ENCODE measurements around the gene PRSS38. TPM values are rescaled to one million over a fixed set of nuclear protein-coding genes. Genes with fewer than 3 reads are reported as not detected.
"Not testable (repeated sequence)": the region's sequence is repeated elsewhere in the genome, so short reads cannot be mapped to it uniquely, and the experiment has no call there.

PRSS38 gene
- total RNA-seq, 1 experiment from 2014 or later, result not detected

GRCh38 chr1:227844320-227845146 is 29.1 kb downstream of the PRSS38 start:
- DNase-seq (ENCODE audit: low read depth), result no peak

DNA sequence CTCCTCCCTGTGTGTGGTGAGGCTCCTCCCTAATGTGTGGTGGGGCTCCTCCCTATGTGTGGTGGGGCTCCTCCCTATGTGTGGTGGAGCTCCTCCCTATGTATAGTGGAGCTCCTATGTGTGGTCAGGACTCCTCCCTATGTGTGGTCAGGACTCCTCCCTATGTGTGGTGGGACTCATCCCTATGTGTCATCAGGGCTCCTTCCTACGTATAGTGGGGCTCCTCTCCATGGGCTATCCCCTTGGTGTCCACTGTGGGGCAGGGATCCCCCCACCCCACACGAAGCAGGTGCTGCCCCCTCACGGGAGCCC is 29.6 kb downstream of the PRSS38 start:
- DNase-seq (ENCODE audit: low read depth), result no peak

- DNase-seq (ENCODE audit: low read depth), result no peak
Observed at GRCh38 chr1:227845519-227845918, 30.0 kb downstream of the PRSS38 start.

- no peak for DNase-seq (ENCODE audit: low read depth)
Observed at GRCh38 chr1:227846265-227846858, 30.9 kb downstream of the PRSS38 start.

DNA sequence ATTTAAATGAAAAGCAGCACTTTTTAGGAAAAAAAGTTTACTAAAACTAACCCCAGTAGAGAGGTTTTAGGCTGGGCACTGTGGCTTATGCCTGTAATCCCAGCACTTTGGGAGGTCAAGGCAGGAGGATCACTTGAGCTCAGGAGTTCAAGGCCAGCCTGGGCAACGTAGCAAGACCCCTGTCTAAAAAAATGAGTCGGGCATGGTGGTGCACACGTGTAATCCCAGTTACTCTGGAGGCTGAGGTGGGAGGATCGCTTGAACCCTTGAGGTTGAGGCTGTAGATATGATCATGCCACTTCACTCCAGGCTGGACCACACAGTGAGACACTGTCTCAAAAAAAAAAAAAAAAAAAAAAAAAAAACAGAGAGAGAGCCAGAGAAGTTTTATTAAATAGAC is 31.6 kb downstream of the PRSS38 start:
- DNase-seq (ENCODE audit: low read depth), result not testable (repeated sequence)

DNA sequence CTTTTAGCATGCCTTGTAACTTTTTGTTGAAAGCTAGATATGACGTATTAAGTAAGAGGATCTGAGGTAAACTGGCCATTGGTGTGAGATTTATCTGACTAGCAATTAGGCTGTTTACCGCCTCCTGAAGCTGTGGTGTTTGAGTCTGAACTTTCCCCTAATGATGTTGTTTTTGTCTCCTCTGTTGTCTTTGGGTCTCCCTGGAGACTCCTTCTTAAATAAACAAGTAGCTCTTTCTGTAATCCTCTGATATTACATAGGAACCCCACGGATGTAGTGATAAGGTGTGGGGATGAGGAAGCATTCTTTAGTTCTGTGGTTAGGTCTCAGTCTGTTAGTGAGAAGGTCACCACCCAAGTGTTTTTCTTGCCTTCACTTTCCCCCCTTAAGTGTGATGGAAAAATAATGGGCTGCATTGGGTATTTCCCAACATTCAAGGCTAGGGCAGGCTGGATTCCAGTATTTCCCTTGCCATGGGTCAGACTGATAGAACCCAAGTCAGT is 33.0 kb downstream of the PRSS38 start:
- DNase-seq (ENCODE audit: low read depth), result no peak

- no peak for DNase-seq (ENCODE audit: low read depth)
Observed at GRCh38 chr1:227849251-227849650, 33.8 kb downstream of the PRSS38 start.

DNA sequence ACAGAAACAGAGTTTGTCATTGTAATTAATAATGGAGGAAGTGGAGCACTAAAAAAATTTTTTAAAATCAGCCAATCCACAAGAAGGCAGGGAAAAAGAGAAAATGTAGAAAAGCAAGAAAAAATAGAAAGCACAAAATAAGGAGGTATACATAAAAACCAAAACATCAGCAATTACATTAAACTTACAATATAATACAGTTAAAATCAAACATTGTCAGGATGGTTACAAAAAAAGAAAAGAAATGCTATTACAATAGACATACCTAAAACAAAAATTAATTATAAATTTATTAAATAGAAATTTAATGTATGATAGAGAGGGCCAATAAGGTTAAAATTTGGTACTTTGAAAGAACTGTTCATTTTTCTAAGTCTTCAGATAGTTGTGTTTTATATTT is 38.7 kb downstream of the PRSS38 start:
- DNase-seq (ENCODE audit: low read depth), result no peak

- DNase-seq (ENCODE audit: low read depth), result no peak
Observed at GRCh38 chr1:227855687-227856086, 40.2 kb downstream of the PRSS38 start.

- DNase-seq (ENCODE audit: low read depth), result no peak
Observed at GRCh38 chr1:227856147-227856858, 40.8 kb downstream of the PRSS38 start.

GRCh38 chr1:227864882-227865281 is 49.4 kb downstream of the PRSS38 start:
- no peak for DNase-seq (ENCODE audit: low read depth)

DNA sequence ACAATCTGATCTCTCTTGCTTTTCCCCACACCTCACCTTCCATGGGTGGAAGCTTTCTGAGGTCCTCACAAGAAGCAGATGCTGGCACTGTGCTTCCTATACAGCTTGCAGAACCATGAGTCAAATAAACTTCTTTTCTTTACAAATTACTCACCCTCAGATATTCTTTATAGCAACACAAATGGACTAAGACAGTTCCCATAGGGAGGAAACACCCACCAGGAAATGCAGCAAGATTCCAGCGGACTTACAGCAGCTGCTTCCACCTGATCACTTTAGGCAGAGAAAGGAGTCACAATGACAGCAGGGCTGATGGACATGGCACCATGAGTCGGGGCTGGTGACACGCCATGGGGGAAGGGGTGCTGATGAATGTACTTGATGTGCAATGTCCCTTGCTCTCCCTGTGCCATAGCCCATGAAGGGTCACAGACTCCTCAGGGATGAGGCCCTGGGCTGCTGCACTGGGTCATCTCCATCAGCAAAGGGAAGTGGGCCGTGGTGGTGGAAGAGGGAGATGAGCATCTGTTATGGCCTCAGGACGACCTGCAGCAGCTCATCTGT is 53.9 kb downstream of the PRSS38 start:
- no peak for DNase-seq (ENCODE audit: low read depth)

GRCh38 chr1:227869851-227870305 is 54.4 kb downstream of the PRSS38 start:
- DNase-seq (ENCODE audit: low read depth), result no peak

DNA sequence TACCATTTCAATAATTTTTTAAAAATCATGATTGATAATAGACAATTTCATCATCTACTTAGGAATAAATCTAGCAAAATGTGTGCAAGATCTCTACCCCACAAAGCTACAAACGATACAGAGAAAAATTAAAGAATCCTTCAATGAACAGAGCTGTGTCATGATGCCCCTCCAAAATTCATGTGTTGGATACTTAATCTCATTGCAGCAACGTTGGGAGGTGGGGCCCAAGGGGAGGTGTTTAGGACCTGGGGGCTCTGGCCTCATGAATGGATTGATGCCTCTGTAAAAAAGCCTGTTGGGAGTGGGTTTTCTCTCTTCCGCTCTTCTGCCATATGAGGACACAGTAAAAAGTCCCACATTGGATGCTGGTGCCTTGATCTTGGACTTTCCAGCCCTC is 54.9 kb downstream of the PRSS38 start:
- no peak for DNase-seq (ENCODE audit: low read depth)

DNA sequence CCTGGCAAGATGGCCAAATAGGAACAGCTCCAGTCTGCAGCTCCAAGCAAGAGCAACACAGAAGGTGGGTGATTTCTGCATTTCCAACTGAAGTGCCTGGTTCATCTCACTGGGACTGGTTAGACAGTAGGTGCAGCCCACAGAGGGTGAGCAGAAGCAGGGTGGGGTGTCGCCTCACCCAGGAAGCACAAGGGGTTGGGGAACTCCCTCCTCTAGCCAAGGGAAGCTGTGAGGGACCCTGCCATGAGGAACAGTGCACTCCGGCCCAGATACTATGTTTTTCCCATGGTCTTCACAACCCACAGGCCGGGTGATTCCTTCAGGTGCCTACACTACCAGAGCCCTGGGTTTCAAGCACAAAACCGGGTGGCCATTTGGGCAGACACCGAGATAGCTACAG is 56.4 kb downstream of the PRSS38 start:
- DNase-seq (ENCODE audit: low read depth), result not testable (repeated sequence)

- DNase-seq (ENCODE audit: low read depth), result not testable (repeated sequence)
Observed at GRCh38 chr1:227877810-227878209, 62.3 kb downstream of the PRSS38 start.

- no peak for DNase-seq (ENCODE audit: low read depth)
Observed at GRCh38 chr1:227880342-227880924, 65.0 kb downstream of the PRSS38 start.

DNA sequence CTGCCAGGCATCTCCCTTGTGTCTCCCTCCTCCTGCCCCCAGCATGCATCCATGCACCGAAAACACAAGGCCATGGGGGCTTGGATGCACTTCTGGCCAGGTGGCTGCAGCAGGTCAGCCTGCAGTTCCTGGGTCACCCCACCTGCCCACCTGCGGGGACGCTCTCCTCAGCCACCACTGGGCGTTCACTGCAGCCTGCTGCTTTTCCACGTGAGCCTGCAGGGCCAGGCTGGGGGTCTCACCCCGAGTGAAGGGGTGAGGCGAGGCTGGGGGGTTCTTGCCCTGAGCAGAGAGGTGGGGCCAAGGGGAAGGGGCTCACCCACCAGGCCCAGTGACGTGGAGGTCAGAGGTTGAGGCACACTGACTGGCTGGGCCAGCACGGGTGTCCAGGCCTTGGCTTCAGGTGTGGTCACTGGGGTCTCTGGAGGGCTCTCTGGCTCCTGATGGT is 67.6 kb downstream of the PRSS38 start:
- DNase-seq (ENCODE audit: low read depth), result peak; percentile 0

GRCh38 chr1:227883641-227884301 is 68.3 kb downstream of the PRSS38 start:
- peak; percentile 1 for DNase-seq (ENCODE audit: low read depth)

- DNase-seq (ENCODE audit: low read depth), result peak; percentile 0
Observed at GRCh38 chr1:227884370-227885134, 69.1 kb downstream of the PRSS38 start.

All from Daoy (cell line).